Spleen (tissue), 11 donors: ENCODE data around the gene IFNE. TPM values are rescaled to one million over a fixed set of nuclear protein-coding genes. Genes with fewer than 3 reads are reported as not detected.

ENCODE experiments used
- DNase-seq: peaks from one replicate; pipeline ENCODE4 v3.0.0-alpha.2; 2020
- H3K27ac ChIP-seq, 8 donors: fragments of 200-600 bp; sonication (generic) in 7 of 8; 1 replicate in 4 of 8; 2 replicates in 4 of 8; pipeline versions ENCODE4 v1.5.0 to v1.8.0; 2016 to 2021; ENCODE audit warnings: inconsistent platforms in 4 of 8, mild to moderate bottlenecking in 4 of 8, moderate library complexity in 1 of 8
- H3K27me3 ChIP-seq, 7 donors: fragments of 200-600 bp; sonication (generic) in 6 of 7; replicated peaks in 1 of 7; 1 replicate in 4 of 7; 2 replicates in 3 of 7; pipeline versions ENCODE4 v1.5.0 to v1.8.0; 2016 to 2021; ENCODE audit warnings: inconsistent platforms in 3 of 7, mild to moderate bottlenecking in 1 of 7
- H3K36me3 ChIP-seq, 6 donors: fragments of 200-600 bp; sonication (generic) in 5 of 6; 1 replicate in 4 of 6; 2 replicates in 2 of 6; pipeline versions ENCODE4 v1.5.0 to v1.8.0; 2016 to 2021; ENCODE audit warnings: inconsistent platforms in 2 of 6
- H3K4me1 ChIP-seq, 6 donors: fragments of 200-600 bp; sonication (generic) in 5 of 6; 1 replicate in 3 of 6; 2 replicates in 3 of 6; pipeline versions ENCODE4 v1.5.0 to v1.8.0; 2016 to 2021; ENCODE audit warnings: inconsistent platforms in 3 of 6
- H3K4me3 ChIP-seq, 8 donors: fragments of 200-600 bp; sonication (generic) in 7 of 8; 1 replicate in 4 of 8; 2 replicates in 4 of 8; pipeline versions ENCODE4 v1.5.0 to v1.8.0; 2016 to 2021; ENCODE audit warnings: inconsistent platforms in 4 of 8, mild to moderate bottlenecking in 4 of 8, moderate library complexity in 2 of 8
- H3K9me3 ChIP-seq, 8 donors: fragments of 200-600 bp; sonication (generic) in 7 of 8; 1 replicate in 4 of 8; 2 replicates in 4 of 8; pipeline versions ENCODE4 v1.5.0 to v1.8.0; 2016 to 2021; ENCODE audit warnings: inconsistent platforms in 4 of 8
- POLR2A ChIP-seq, 3 donors: fragments of 450-650 bp; IDR thresholded peaks; one replicate each; pipeline ENCODE4 v1.5.1; 2017; ENCODE audit warnings: antibody characterized with exemption in 3 of 3, mild to moderate bottlenecking in 1 of 3
- POLR2AphosphoS5 ChIP-seq, 3 donors: sonication (generic); formaldehyde crosslinking; IDR thresholded peaks; one replicate each; pipeline ENCODE4 v1.5.1; 2017; ENCODE audit warnings: antibody characterized with exemption in 3 of 3
- WGBS, 5 donors: extraction: QIAGEN DNeasy Blood & Tissue Kit in 3 of 5; methylation state at CpG; one replicate each; pipeline versions ENCODE4 v1.1.5 to v1.1.7; 2013 to 2018; 5-methylcytosine and 5-hydroxymethylcytosine counted together
- intact Hi-C: fragments of 100-400 bp; cut with DNase I; formaldehyde crosslinking; loops from one replicate; pipeline ENCODE4 v1.15.0; 2023; ENCODE audit warnings: low total_unique reads
- polyA plus RNA-seq, 3 donors: library from polyadenylated mRNA; stranded (reverse); fragments of 200-250 nt; gene quantifications; one replicate each; pipeline ENCODE4 v1.2.1, GENCODE V29; 2013
- total RNA-seq, 7 donors: library from RNA; depleted of rRNA in 3 of 7; stranded (reverse); fragments of >200 nt in 3 of 7; fragmentation: NEBNext Ultra II Directional in 4 of 7; extraction: Animal tissue kit (Norgen Biotek cat#: 25700) in 4 of 7; gene quantifications; one replicate each; pipeline versions ENCODE4 v1.1.0 to v1.2.1, GENCODE V29; 2016 to 2021
- TF ChIP-seq, protein P1 (sequence below), 11 experiments: fragments of 200-600 bp in 7 of 11; fragments of 450-650 bp in 4 of 11; sonication (generic) in 4 of 11; IDR thresholded peaks in 8 of 11; conservative IDR thresholded peaks in 3 of 11; 1 replicate in 7 of 11; 2 replicates in 4 of 11; pipeline versions ENCODE4 v1.4.0 to v1.8.0; 2016 to 2021; ENCODE audit warnings: antibody characterized with exemption in 11 of 11, inconsistent platforms in 4 of 11, mild to moderate bottlenecking in 1 of 11
- donor health status: healthy with polysubstance abuse.
- donor health status: DM: no; HTN: no; CAD: no; lungs with moderate emphysema.
- donor health status: DM: no; HTN: no; CAD: no.
- donor health status: Bipolar disorder and iron deficiency.
- donor health status: healthy.
- donor health status: DM: no; HTN: no; CAD: no.
- donor health status: DM: yes; HTN: yes; CAD: no.

IFNE gene
- total and polyA plus RNA-seq, 10 donors: 0.11 to 0.12 TPM; not detected in 8

- Histone ChIP-seq H3K36me3 (no peaks in the 10 kb centered on the region), H3K4me3 (no peak overlapping the region), H3K9me3 (no peaks in the 10 kb centered on the region), H3K4me1 (peaks cover 0 to 17% (median 4%) of the 10 kb centered on the region in 6 donors), H3K27ac (no peak overlapping the region), H3K27me3 (peaks cover 0 to 10% (median 0%) of the 10 kb centered on the region in 7 donors)
- intact Hi-C loops: no loop called here
- TF ChIP-seq, protein P1, sequence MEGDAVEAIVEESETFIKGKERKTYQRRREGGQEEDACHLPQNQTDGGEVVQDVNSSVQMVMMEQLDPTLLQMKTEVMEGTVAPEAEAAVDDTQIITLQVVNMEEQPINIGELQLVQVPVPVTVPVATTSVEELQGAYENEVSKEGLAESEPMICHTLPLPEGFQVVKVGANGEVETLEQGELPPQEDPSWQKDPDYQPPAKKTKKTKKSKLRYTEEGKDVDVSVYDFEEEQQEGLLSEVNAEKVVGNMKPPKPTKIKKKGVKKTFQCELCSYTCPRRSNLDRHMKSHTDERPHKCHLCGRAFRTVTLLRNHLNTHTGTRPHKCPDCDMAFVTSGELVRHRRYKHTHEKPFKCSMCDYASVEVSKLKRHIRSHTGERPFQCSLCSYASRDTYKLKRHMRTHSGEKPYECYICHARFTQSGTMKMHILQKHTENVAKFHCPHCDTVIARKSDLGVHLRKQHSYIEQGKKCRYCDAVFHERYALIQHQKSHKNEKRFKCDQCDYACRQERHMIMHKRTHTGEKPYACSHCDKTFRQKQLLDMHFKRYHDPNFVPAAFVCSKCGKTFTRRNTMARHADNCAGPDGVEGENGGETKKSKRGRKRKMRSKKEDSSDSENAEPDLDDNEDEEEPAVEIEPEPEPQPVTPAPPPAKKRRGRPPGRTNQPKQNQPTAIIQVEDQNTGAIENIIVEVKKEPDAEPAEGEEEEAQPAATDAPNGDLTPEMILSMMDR (IDR thresholded peaks at IDR 0.05 in 8 of 11, conservative IDR thresholded peaks at IDR 0.05 in 3 of 11): no peak
- TF ChIP-seq POLR2A (IDR thresholded peaks at IDR 0.05) (no peak), POLR2AphosphoS5 (IDR thresholded peaks at IDR 0.05) (no peak)
- no peak for DNase-seq
Measured at GRCh38 chr9:21504894-21505293, 22.8 kb upstream of the IFNE start.

DNA sequence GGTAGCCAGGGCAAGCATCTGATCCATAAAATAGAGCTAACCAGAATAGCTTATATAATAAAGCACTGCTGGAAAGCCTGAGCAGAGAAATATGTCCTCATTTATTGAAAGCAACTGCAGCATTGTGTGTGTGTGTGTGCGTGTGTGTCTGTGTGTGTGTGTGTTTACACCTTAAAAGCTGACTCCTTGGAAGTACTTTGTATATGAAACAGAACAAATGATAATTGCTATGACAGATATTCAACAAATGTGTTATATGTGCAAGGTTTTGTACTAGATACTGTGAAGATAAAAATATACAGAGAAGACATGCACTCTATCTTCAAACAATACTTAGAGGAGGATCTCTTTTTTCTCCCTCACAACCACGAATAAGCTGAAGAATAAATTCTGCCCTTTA is 22.0 kb upstream of the IFNE start:
- DNase-seq: no peak
- TF ChIP-seq, protein P1 (IDR thresholded peaks at IDR 0.05 in 8 of 11, conservative IDR thresholded peaks at IDR 0.05 in 3 of 11): no peak
- TF ChIP-seq POLR2AphosphoS5 (IDR thresholded peaks at IDR 0.05) (no peak), POLR2A (IDR thresholded peaks at IDR 0.05) (no peak)
- Histone ChIP-seq H3K9me3 (no peaks in the 10 kb centered on the region), H3K4me1 (peaks cover 0 to 17% (median 4%) of the 10 kb centered on the region in 6 donors), H3K27ac (no peak overlapping the region), H3K4me3 (no peak overlapping the region), H3K36me3 (no peaks in the 10 kb centered on the region), H3K27me3 (peaks cover 0 to 10% (median 0%) of the 10 kb centered on the region in 7 donors)
- intact Hi-C loops: no loop called here
- 64 to 80% (median 76%) methylated on average over 2 of the region's 2 CpGs for WGBS, 5 donors

- 51 to 83% (median 72%) methylated on average over 1 of the region's 1 CpG for WGBS, 5 donors
- no peak overlapping the region for H3K4me3 ChIP-seq
- H3K27me3 ChIP-seq: peaks cover 0 to 10% (median 0%) of the 10 kb centered on the region in 7 donors
- H3K9me3 ChIP-seq: no peaks in the 10 kb centered on the region
- H3K27ac ChIP-seq: no peak overlapping the region
- intact Hi-C loops: no loop called here
- no peaks in the 10 kb centered on the region for H3K36me3 ChIP-seq
- TF ChIP-seq, protein P1 (IDR thresholded peaks at IDR 0.05 in 8 of 11, conservative IDR thresholded peaks at IDR 0.05 in 3 of 11): no peak
- TF ChIP-seq POLR2AphosphoS5 (IDR thresholded peaks at IDR 0.05) (no peak), POLR2A (IDR thresholded peaks at IDR 0.05) (no peak)
- no peak for DNase-seq
- H3K4me1 ChIP-seq: peaks cover 0 to 17% (median 4%) of the 10 kb centered on the region in 6 donors
Measured at GRCh38 chr9:21502586-21502985, 20.5 kb upstream of the IFNE start.

- Histone ChIP-seq H3K4me1 (no peaks in the 10 kb centered on the region), H3K27ac (no peak overlapping the region), H3K4me3 (no peak overlapping the region), H3K27me3 (peaks cover 0 to 5% (median 0%) of the 10 kb centered on the region in 7 donors), H3K36me3 (no peaks in the 10 kb centered on the region), H3K9me3 (no peaks in the 10 kb centered on the region)
- intact Hi-C loops: no loop called here
- 74 to 82% (median 80%) methylated on average over 5 of the region's 5 CpGs for WGBS, 5 donors
- TF ChIP-seq POLR2A (IDR thresholded peaks at IDR 0.05): no peak
- no peak for DNase-seq
Measured at GRCh38 chr9:21499912-21500311, 17.8 kb upstream of the IFNE start.

GRCh38 chr9:21491756-21492155 is 9.6 kb upstream of the IFNE start:
- Histone ChIP-seq H3K4me1 (no peaks in the 10 kb centered on the region), H3K27ac (no peak overlapping the region), H3K27me3 (peaks cover 0 to 4% (median 0%) of the 10 kb centered on the region in 7 donors), H3K9me3 (no peaks in the 10 kb centered on the region), H3K4me3 (no peak overlapping the region), H3K36me3 (no peaks in the 10 kb centered on the region)
- intact Hi-C loops: no loop called here
- TF ChIP-seq, protein P1 (IDR thresholded peaks at IDR 0.05 in 8 of 11, conservative IDR thresholded peaks at IDR 0.05 in 3 of 11): no peak
- TF ChIP-seq POLR2AphosphoS5 (IDR thresholded peaks at IDR 0.05) (no peak), POLR2A (IDR thresholded peaks at IDR 0.05) (no peak)
- 38 to 61% (median 49%) methylated on average over 1 of the region's 1 CpG for WGBS, 5 donors
- DNase-seq: no peak
